GM21381 (cell line): Measurements from ENCODE around the gene ING1.
A peak's percentile ranks its signal among the peaks of the same experiment; 100 is the strongest.
"Not testable (repeated sequence)": the region's sequence is repeated elsewhere in the genome, so short reads cannot be mapped to it uniquely, and the experiment has no call there.

Experiments
- ATAC-seq: cut with Tn5 transposase; IDR thresholded peaks from one replicate; pipeline ENCODE4 v1.9.1; 2021; ENCODE audit warnings: mild to moderate bottlenecking, moderate library complexity; ENCODE audit not compliant: unreplicated experiment

Gene ING1

GRCh38 chr13:110714797-110715394, 1.4 kb downstream of the ING1 start:
- no peak for ATAC-seq

DNA sequence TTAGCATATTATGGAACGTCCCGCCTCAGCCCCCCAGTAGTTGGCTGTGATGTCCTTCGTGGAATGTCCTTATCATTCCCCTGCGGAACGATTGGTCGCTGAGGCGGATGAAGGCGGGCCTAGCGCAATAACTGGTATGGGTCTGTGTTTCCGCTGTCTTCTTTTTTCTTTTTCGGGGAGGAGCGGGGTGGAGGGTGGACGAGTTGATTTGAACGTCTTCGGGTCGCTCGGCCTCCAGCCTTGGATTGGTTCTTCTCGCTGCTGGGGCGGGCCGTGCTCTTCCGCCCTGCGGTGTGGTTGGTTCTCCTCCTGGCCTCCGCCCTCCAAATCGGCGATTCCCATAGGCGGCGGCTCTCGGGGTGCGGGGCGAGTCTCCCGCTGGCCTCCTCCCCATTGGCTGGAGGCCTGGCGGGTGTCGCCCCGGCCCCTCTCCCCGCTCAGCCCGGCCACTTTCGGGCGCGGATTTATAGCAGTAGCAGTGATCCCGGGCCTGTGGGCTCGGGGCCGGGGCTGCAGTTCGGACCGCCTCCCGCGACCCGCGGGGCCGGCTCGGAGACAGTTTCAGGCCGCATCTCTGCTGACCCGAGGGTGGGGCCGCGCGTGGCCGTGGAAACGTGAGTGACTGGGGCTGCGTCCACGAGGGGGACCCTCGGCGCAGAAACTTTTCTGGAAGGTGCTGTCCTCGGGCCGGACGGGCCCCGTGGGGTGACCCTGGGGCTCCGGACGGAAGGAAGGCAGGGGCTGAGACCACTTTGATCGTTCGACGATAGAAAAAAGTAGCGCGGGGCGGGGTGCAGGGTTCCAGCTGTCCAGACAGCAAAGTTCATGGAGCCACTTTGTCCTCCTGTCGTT, 2.1 kb downstream of the ING1 start:
- ATAC-seq: peak; percentile 50

DNA sequence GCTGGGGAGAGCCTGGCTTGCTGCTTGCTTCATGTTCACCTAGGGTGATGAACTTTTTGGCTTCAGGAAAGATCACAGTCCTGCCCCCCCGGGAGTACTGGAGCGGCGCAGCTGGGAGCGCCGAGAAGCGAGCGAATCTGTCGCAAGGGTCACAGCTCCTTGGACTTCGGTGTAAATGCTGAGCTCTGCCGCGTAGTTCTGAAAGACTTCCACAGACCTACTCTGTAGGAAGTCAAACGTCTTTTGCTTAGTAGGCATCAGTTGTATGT, 2.7 kb downstream of the ING1 start:
- ATAC-seq: no peak

GRCh38 chr13:110719036-110719710, 5.7 kb downstream of the ING1 start:
- ATAC-seq: no peak

- ATAC-seq: no peak
Observed at GRCh38 chr13:110722971-110723370, 9.5 kb downstream of the ING1 start.

DNA sequence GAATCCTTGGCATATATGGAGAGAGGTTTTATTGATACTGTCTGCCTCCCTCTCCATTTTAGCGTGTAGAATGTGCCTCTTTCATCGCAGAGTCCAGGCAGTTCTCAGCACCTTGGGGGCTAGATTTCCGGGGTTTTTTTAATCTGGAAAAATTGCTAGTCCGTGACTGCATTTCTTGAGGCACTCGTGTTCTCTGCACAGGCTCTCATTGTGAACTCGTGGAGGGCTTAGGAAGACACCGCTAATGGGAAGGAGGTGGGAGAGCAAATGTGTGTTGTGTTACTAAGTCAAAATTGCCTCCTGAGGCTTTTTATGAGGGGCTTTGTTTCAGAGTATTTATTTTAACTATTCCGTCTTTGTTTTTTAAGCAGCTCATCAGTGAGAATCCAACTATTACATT, 10.1 kb downstream of the ING1 start:
- ATAC-seq: no peak

DNA sequence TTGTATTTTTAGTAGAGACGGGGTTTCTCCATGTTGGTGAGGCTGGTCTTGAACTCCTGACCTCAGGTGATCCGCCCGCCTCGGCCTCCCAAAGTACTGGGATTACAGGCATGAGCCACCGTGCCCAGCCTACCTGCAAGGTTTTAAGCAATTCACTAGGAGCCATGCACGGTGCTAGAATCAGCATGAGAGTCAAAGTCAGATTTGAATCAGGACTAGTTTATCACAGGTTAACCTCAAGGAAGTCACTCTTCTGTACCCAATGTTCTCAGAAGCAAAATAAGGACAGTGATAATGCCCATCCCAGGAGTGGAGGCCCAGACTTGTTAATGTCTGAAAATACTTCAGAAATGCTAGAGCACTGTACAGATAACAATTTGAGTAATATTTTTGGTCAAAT, 12.7 kb downstream of the ING1 start:
- not testable (repeated sequence) for ATAC-seq

- peak; percentile 62 for ATAC-seq
Observed at GRCh38 chr13:110726726-110727125, 13.2 kb downstream of the ING1 start.

DNA sequence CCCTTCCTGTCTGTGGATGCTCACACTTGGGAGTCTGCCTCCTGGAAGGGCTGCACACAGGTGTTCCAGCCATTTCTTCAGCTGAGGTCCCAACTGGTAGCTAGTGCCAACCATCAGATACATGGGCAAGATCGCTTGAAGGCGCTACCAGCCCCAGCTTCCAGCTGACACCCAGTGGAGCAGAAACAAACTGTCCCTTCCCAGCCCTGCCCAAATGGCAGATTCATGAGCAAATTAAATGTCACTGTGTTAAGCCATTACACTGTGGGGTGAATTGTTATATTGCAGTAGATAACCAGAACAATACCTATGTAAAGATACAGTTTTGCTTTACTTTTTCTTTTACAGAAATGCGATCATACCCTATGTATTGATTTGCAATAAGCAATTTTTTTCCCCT, 17.6 kb downstream of the ING1 start:
- ATAC-seq: no peak

GRCh38 chr13:110734561-110734960, 21.1 kb downstream of the ING1 start:
- no peak for ATAC-seq

- no peak for ATAC-seq
Observed at GRCh38 chr13:110737555-110737954, 24.1 kb downstream of the ING1 start.

- no peak for ATAC-seq
Observed at GRCh38 chr13:110743687-110744086, 30.2 kb downstream of the ING1 start.

- ATAC-seq: no peak
Observed at GRCh38 chr13:110746438-110746837, 32.9 kb downstream of the ING1 start.

DNA sequence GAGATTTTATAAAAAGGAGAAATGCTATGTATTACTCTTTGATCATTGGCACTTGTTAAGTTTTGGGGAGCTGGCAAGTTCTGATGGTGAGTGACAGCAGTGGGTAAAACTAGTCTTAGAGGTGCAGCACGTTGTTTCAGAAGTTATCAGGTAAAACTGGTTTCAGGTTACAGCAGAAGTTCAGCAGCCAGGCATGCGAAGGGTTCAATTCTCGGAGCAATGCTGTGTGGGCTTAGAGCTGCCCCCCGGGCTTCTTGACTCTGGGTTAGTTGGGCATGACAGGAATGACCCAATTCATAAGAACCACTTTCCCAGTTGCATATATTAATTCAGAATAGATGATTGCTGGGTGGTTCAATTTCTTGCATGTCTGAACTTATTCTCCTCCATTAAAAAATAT, 34.8 kb downstream of the ING1 start:
- ATAC-seq: no peak

- no peak for ATAC-seq
Observed at GRCh38 chr13:110756219-110756631, 42.7 kb downstream of the ING1 start.

DNA sequence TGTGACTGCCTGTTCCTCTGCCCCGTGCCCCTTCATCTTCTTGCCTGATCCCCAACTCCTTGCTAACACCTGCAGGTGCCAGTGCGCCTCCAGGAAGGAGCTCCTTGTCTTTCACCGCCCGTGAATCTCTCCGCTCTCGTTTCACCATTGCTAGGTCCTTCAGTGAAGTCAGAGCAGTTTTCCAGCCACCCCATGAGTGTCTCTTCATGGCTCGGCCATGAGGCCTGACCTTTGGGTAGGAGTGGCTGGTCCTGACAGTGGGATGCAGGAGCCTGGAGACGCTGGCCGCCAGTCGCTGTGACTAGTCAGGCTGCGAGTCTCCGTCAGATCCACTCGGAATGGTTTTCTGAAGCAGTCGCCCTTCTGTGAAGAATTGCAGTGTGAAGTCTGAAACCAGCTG, 43.8 kb downstream of the ING1 start:
- no peak for ATAC-seq

DNA sequence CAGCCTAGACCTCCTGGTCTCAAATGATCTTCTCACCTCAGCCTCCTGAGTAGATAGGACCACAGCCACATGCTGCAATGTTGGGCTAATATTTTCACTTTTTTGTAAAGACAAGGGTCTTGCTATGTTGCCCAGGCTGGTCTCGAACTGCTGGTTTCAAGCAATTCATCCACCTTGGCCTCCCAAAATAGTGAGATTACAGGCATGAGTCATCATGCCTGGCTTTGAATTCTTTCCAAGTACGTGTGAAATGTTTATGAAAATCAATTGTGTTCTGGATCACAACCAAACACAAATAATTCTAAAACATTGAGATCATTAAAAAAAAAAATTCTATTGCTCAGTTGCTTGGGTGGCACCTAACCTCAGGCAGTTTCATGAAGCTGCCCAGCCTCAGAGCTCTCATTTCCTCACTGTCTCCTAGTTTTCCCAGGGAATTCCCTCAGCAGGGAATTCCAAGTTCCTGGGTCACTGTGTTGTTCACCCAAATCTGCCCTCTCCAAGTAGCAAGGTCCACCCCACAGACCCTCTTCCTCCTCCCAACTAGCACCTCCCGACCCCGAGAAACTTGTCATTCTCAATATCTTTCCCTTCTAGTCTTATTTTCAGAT, 44.8 kb downstream of the ING1 start:
- ATAC-seq: no peak

DNA sequence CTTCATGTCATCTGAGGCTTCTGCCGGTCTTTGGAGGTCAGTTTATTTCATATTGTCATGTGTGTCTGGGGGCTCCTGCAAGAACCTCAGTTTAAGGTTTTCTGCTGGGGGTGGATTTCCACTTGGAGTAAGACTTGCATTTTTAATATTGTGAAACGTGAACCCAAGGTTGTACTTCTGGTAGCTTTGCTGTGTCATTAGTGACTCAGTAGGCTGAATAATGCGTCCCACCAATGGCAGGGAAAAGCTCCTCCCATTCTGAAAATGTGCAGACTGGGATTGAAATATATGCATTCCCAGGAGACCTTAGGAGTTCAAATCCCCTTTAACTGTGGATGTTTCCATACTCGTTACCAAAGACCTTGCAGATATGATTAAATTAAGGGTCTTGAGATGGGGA, 46.2 kb downstream of the ING1 start:
- no peak for ATAC-seq

DNA sequence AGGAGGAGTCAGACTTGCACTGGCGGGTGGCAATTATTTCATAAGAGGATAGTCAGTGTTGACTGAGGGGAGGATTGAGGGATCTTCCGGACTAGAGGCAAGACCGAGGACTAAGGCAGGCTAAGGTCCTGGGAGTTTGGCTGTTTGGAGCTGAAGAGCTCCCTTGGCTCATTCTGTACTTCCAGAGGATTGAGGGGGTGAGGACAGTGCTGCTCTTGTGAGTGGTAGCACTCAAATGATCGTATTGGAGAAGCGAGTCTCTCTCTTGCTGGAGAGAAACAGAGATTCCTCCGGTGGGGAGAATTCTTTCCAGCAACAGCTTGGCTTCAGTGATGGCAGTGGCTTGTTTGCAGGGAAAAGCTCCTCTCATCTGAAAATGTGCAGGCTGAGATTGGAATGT, 47.1 kb downstream of the ING1 start:
- ATAC-seq: no peak

DNA sequence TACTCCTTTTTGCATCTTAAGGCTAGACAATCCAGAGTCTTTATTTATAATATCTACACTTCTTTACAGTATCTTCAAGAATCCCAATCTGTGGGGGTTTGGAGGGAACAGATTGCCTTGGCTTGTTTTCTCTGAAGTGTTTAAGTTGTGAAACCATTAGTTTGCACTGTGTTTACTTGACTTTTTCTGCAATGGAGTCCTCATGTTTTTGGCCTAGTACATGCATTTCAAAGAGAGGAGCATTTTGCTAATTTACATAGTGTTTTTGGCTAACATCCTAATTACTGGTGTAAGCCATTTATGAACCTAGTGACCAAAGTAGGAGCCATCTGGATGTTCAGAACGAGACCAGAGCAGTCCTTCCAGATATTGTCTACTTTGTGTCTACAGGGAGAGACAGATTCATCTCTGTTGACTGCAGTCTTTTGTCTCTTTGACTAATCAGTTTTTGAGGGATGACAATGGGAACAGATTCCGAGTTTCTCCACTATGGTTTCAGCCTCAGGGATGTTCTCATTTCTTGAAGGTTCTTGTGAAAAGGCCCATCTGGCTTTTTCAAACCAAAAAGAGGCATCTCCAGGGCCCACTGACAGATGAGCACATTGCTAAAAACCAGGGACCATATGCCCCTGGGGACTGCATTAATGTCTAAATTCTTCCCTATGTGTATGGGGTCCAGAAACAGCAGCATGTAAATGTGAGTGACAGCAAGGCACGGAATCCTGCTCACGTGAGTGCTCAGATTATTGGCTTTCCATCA, 53.4 kb downstream of the ING1 start:
- ATAC-seq: no peak

DNA sequence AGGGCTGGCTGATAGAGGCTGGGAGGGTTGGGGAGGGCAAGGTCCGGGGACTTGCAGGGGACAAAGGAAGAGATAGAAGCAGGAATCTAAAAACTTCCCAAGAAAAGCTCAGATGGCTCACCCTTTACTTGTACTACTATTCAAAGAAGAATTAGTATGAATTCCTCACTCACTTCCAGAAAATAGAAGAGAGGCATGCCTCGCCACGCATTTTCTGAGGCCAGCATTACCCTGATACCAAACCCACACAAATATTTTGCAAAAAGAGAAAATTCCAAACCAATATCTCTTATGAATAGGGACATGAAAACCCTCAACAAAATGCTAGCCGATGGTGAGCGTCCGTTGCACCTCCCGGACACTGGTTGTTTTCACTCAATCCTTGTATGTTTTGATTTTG, 54.0 kb downstream of the ING1 start:
- no peak for ATAC-seq
